Fibroblast of the aortic adventitia (primary cell): ENCODE measurements around the gene RXRA. TPM values are rescaled to one million over a fixed set of nuclear protein-coding genes. Genes with fewer than 3 reads are reported as not detected.

ENCODE experiments used
- DNase-seq: peaks from one replicate; pipeline ENCODE4 v3.0.0-alpha.2; 2010; ENCODE audit warnings: low read depth
- H3K4me3 ChIP-seq: 2 replicates; pipeline ENCODE4 v1.5.1; 2011; ENCODE audit warnings: low read depth, mild to moderate bottlenecking, control low read depth, low read length, moderate library complexity
- total RNA-seq: library from RNA; depleted of rRNA; stranded (reverse); fragments of >200 nt; gene quantifications from 2 replicates; pipeline ENCODE4 v1.2.3, GENCODE V29; 2012; ENCODE audit warnings: low replicate concordance
- TF ChIP-seq, protein P1 (sequence below): IDR thresholded peaks from 2 replicates; pipeline ENCODE4 v1.5.1; 2011; ENCODE audit warnings: mild to moderate bottlenecking, low read length, control low read depth, inconsistent platforms; ENCODE audit not compliant: insufficient read depth

The RXRA gene
- total RNA-seq, 1 donor: 20.9 TPM

- DNase-seq: no peak
- H3K4me3 ChIP-seq: no peak overlapping the region
- TF ChIP-seq, protein P1, sequence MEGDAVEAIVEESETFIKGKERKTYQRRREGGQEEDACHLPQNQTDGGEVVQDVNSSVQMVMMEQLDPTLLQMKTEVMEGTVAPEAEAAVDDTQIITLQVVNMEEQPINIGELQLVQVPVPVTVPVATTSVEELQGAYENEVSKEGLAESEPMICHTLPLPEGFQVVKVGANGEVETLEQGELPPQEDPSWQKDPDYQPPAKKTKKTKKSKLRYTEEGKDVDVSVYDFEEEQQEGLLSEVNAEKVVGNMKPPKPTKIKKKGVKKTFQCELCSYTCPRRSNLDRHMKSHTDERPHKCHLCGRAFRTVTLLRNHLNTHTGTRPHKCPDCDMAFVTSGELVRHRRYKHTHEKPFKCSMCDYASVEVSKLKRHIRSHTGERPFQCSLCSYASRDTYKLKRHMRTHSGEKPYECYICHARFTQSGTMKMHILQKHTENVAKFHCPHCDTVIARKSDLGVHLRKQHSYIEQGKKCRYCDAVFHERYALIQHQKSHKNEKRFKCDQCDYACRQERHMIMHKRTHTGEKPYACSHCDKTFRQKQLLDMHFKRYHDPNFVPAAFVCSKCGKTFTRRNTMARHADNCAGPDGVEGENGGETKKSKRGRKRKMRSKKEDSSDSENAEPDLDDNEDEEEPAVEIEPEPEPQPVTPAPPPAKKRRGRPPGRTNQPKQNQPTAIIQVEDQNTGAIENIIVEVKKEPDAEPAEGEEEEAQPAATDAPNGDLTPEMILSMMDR: no peak
Observed at GRCh38 chr9:134321531-134321930, 4.7 kb upstream of the RXRA start.

DNA sequence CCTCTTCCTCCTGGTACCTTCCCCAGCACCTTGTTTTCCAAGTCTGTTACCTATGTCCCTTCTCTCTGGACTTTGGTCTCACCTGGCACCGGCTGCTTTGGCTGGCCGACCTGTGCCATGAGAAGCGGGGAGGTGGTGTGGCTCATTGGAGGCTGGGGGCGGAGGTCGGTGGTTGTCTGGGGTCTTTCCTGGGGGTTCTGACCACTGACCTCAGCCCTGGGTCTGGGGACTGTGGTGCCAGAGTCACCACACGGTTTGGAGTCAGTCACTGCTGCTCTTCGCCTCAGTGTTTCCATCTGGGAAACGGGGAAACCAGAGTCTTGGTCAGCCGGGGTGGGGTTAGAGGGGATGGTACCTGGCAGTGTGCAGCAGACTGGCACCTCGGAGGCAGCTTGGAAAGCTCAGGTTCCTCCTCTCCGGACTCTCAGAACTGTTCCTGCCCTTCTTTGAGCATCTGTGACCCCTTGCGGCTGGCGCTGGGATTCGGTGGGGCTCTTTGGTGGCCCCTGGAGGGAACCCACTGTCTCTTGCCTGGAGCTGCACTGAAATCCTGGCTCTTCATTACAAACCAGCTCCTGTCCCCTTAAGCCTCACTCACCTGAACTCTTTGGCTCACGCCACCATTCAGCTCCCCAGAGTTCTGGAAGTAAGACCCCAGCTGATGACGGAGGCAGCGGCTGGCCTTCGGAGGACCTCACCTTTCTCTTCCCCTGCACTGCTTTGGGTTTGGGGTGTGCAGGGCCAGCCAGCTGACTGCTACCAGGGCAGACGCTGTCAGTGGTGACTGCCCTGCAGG is 4.1 kb upstream of the RXRA start:
- H3K4me3 ChIP-seq: no peak overlapping the region
- no peak for DNase-seq
- TF ChIP-seq, protein P1: no peak

DNA sequence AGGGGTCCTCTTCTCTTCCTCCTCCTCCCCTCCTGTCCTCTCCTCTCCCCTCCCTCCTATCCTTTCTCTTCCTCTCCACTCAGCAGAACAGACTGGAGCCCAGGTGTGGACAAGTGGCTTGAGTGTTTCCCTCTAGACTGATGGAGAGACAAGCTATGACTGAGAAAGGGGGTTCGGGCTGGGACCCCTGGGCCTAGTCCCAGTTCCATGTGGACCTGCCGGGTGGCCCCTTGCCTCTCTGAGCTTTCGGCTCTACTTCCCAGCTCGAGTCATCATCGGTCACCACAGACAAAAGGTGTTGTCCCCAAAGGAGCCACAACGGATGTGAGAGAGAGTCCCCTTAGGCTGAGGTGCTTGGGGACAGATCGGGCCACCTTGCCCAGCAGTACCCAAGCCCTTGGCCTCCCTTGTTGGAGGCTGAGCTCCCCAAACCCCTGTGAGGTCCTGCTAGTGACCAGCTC is 3.4 kb upstream of the RXRA start:
- DNase-seq: no peak
- no peak overlapping the region for H3K4me3 ChIP-seq
- TF ChIP-seq, protein P1: no peak

DNA sequence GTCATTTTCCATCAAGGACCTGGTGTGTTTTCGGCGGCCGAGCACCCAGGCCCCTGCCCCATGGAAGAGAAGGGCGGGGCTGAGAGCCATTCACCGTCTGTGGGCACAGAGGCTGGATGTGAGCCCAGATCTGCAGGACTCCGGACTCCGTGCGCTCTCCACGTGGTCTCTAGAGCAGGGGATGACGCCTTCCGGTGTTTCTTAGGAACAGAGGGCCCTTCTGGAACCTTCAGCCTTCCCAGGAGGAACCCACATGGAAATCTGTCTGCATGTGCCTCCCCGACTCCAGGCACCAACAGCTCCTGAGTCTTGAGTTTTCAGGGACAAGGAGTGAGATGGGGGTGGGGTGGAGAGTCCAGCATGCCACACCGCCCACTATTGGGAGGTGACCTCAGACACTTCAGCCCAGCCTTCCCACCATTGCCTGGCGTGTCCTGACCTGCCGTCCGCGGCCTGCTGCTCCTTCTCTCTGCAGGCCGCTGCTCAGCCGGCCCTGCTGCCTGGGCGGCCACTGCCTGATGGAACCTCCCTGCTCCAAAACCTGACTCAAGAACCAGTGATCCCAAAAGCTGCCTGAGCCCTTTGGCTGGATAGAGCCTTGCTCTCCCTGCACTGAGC is 2.4 kb upstream of the RXRA start:
- no peak overlapping the region for H3K4me3 ChIP-seq
- TF ChIP-seq, protein P1: no peak
- DNase-seq: no peak

DNA sequence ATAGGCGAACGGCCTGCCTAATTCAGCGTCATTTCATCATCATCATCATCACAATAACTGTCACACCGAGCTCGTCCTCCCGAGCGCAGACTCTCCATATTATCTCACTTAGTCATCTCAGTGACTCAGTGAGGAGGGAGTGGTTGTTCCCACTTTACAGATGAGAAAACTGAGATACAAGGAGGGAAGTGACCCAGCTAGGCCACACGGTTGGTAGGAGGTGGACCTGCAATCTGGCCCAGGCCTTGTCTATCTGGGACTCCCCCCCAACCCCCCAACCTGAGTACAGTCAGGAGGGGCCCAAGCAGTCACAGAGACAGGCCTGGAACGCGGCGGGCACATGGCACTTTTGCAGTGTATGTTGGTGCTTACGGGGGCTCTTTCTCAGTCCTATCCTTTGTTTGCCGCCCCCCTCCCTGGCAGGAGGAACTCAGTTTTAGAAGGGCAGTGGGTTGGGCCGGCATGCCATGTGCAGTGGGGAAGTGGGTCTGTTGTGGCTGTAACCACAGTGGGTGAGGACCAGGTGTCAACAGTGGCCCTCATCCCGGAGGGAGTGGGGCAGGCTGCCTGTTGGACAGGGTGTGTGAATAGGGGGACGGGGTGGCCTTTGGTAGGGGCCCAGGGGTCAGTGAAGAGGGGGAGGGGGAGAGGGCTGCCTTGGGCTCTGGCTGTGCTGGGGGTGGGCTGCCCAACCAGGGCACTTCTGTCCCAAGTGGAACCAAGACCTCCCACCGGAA is 1.7 kb upstream of the RXRA start:
- peak overlapping the region; percentile 76 for H3K4me3 ChIP-seq
- TF ChIP-seq, protein P1: no peak
- peak; percentile 32 for DNase-seq

GRCh38 chr9:134325096-134325812 is 1.0 kb upstream of the RXRA start:
- peak; percentile 58 for DNase-seq
- TF ChIP-seq, protein P1: no peak

More at GRCh38 chr9:134325096-134325812, 1.0 kb upstream of the RXRA start:
- peak overlapping the region; percentile 76 for H3K4me3 ChIP-seq
